Stomach smooth muscle (tissue), 2 donors: ENCODE results near the gene MIDN.

Experiments used
- H3K27ac ChIP-seq: one replicate; pipeline ENCODE4 v1.7.0; 2013; ENCODE audit warnings: mild to moderate bottlenecking, low read length, inconsistent platforms
- H3K27me3 ChIP-seq, 2 donors: one replicate each; pipeline ENCODE4 v1.7.0; 2013; ENCODE audit warnings: low read length in 2 of 2; ENCODE audit not compliant: insufficient read depth in 2 of 2, control insufficient read depth in 1 of 2
- H3K36me3 ChIP-seq, 2 donors: one replicate each; pipeline ENCODE4 v1.7.0; 2013; ENCODE audit warnings: low read length in 2 of 2; ENCODE audit not compliant: control insufficient read depth in 2 of 2, insufficient read depth in 2 of 2
- H3K4me1 ChIP-seq: one replicate; pipeline ENCODE4 v1.7.0; 2013; ENCODE audit warnings: low read length; ENCODE audit not compliant: control insufficient read depth, insufficient read depth
- H3K4me3 ChIP-seq, 2 donors: one replicate each; pipeline ENCODE4 v1.7.0; 2013; ENCODE audit warnings: low read length in 2 of 2
- H3K9ac ChIP-seq, 2 donors: one replicate each; pipeline ENCODE4 v1.7.0; 2013; ENCODE audit warnings: low read length in 2 of 2, mild to moderate bottlenecking in 1 of 2
- H3K9me3 ChIP-seq, 2 donors: one replicate each; pipeline ENCODE4 v1.7.0; 2013; ENCODE audit warnings: low read length in 2 of 2; ENCODE audit not compliant: control insufficient read depth in 2 of 2
- donor health status: healthy.
- donor health status: Pancreatic carcinoma.

The MIDN gene

GRCh38 chr19:1308718-1309117 lies 60.3 kb downstream of the MIDN start:
- Histone ChIP-seq H3K27me3 (peaks cover 7 to 19% of the 10 kb centered on the region in 2 donors), H3K4me3 (no peak overlapping the region), H3K36me3 (no peaks in the 10 kb centered on the region), H3K27ac (no peak overlapping the region), H3K9ac (no peak overlapping the region), H3K9me3 (no peaks in the 10 kb centered on the region), H3K4me1 (peaks cover under 1% of the 10 kb centered on the region)
